Daoy (cell line): ENCODE results near the gene ACP2. TPM values are rescaled to one million over a fixed set of nuclear protein-coding genes. Genes with fewer than 3 reads are reported as not detected.

Experiments used
- DNase-seq: peaks from one replicate; pipeline ENCODE4 v3.0.0-alpha.2; 2015; ENCODE audit warnings: low read depth
- total RNA-seq: library from RNA; depleted of rRNA; stranded (reverse); fragments of >200 nt; shearing (Covaris generic); gene quantifications from 2 replicates; pipeline ENCODE4 v1.2.3, GENCODE V29; 2014; rRNA removed

Gene ACP2, protein sequence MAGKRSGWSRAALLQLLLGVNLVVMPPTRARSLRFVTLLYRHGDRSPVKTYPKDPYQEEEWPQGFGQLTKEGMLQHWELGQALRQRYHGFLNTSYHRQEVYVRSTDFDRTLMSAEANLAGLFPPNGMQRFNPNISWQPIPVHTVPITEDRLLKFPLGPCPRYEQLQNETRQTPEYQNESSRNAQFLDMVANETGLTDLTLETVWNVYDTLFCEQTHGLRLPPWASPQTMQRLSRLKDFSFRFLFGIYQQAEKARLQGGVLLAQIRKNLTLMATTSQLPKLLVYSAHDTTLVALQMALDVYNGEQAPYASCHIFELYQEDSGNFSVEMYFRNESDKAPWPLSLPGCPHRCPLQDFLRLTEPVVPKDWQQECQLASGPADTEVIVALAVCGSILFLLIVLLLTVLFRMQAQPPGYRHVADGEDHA
- 18.2 and 33.8 TPM in 2 replicates for total RNA-seq

DNA sequence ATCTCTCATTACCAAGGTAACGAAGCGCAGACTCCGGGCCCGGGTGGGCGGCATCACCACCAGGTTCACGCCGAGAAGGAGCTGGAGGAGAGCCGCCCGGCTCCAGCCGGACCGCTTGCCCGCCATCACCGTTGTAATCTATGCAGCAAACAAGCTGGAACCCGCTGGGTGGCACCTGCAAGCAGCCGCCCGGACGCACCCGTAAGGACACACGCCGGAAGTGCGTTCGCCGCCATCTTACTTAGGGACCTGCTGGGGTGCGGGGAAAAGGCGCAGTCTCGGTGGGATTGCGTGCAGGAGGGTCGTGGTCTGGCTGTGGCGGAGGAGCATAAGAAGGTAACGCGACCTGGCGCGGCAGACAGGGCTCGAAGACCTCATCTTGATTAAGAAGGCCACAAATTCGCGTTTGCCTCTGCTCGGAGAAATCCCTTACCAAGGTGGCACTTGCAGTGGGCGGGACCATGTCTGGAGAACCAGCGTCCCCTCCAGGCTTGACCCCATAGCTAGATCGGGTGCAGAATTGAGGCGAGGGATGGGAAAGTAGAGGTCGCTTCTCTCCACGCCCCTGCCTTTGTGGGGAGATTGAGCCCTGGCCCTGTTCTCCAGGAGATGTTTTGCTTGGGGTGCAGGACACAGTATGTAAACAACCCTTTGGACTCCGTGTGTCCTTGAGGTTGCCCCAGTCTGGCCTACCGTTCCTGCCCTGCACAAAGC is at the start of gene ACP2:
Gene ACP2 (minus strand): TSS at position 151 of the 714 bp plus-strand sequence. CDS start 25 bp downstream, at position 126.
- DNase-seq = peak; percentile 88

DNA sequence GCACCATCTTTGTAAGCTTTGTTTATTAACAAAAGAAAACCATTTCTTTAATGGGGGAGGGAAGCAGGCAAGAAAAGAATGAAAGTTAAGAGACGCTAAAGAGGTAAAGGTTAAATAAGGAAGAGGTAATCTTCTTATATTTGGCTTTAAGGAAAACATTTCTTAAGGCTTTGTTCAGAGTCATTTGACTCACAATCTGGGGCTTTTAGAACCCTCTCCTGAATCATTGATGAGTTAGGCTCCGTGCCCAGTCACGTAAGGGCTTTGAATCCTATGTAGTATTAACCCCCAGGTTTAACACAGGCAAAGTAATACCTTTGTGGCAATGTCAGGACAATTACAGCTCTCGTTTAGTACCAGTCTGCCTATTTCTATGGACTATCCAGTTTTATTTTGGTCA is 47.4 kb upstream of the ACP2 start:
- no peak for DNase-seq

DNA sequence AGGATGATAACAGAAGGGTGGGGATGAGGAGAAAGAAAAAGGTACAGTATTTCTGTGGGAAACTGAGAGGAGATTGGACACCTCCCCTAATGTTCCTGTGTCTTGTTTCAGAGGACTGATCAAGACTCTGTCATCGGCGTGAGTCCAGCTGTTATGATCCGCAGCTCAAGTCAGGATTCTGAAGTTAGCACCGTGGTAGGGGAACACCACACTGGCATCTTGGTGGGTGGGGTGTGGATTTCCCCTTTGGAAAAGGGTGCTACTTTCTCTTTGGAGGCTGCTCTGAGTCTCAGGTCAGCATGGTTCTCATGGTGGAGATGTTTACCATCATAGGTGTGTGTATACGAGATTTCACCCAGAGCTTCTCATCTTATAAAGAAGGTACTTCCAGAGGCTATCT is 46.8 kb upstream of the ACP2 start:
- DNase-seq = no peak

DNA sequence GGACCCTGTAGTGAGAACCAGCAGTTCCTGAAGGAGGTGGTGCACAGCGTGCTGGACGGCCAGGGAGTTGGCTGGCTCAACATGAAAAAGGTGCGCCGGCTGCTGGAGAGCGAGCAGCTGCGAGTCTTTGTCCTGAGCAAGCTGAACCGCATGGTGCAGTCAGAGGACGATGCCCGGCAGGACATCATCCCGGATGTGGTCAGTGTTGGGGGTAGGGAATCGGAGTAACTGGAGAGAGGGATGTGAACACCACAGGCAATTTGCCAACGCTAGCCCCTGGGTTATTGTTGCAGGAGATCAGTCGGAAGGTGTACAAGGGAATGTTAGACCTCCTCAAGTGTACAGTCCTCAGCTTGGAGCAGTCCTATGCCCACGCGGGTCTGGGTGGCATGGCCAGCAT is 41.2 kb upstream of the ACP2 start:
- DNase-seq = no peak

DNA sequence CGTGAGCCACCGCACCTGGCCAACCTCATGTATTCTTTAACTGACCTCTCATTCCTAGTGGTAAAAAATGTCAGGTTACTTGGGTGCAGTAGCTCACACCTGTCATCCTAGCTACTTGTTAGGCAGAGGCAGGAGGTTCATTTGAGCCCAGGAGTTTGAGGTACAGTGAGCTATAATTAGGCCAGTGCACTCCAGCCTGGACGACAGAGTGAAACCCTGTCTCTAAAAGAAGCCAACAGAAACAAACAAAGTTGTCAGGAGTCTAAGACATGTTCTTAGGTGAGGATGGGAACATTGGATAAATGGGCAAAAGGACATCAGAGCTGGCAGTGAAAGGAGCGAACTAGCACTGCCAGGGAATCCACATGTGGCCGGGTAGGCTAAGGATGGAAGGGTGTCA is 39.5 kb upstream of the ACP2 start:
- DNase-seq = no peak

DNA sequence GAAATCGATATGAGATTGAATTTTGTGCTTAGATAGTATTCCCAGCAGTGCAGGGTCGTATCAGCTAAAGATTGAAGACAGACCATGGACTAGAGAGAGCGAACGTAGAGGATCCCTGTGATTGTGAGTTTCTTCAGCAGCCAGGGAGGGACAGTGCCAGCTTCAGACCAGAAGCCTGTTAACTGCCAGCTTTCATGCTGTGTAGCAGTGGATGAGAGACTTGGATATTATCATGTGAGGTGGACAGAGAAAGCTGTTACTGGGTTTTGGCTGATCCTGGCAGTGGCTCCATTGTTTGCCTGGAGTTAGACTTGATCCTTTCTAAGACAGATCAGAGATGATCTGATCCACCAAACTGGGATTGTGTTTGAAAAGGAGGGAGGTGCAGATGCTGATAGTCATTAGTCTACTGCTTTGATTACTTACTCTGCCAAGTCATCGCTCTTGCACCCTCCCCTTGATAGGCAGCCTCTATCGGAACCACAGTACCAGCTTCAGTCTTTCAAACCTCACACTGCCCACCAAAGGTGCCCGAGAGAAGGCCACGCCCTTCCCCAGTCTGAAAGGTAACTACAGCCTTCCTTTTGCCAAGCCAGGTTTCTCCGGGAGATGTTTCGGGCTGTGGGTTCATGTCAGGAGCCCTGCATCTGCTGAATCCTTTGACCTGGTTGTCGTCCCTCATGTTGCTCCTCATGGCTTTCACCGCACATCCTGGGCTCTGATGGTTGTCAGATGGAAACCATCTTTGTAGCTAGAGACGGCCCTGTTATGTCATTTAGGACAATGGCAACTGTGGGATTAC is 37.6 kb upstream of the ACP2 start:
- DNase-seq = no peak

DNA sequence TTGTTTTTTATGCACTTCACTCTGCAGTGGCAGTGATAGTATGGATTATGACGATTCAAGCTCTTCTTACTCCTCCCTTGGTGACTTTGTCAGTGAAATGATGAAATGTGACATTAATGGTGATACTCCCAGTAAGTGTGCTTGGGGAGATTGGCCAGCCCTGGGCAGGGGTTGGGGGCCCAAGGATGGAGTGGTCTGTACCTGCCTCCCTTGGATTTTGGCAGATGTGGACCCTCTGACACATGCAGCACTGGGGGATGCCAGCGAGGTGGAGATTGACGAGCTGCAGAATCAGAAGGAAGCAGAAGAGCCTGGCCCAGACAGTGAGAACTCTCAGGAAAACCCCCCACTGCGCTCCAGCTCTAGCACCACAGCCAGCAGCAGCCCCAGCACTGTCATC is 35.5 kb upstream of the ACP2 start:
- no peak for DNase-seq

DNA sequence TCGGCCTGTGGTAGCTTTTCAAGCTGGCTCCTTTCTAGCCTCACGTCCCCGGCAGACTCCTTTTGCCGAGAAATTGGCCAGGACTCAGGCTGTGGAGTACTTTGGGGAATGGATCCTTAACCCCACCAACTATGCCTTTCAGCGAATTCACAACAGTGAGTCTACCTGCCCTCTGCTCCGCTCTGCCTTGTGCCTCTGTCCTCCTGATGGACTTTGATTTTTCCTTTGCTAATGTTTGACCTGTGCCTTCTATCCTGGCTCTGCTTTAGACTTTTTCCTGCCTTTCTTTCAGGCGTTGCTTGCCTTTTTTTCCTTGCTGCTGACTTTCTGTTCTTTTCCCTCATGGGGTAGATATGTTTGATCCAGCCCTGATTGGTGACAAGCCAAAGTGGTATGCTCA is 33.8 kb upstream of the ACP2 start:
- DNase-seq = no peak

DNA sequence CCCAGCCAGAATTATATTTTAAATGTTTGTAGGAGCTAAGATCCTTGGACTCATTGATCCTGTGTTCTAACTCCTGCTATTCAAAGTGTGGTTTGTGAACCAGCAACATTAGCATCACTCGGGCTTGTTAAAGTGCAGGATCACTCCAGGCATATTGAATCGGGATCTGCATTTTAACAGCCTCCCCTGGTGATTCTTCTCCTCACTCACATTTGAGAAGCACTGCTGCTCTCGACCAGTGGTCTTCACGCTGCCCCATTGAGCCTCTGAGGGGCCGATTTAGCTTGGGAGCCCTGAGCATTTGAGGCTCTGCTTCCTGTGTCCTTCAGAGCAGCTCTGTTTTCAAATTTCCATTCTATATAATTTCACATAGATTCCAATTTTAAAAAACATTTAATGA is 32.2 kb upstream of the ACP2 start:
- DNase-seq = no peak

DNA sequence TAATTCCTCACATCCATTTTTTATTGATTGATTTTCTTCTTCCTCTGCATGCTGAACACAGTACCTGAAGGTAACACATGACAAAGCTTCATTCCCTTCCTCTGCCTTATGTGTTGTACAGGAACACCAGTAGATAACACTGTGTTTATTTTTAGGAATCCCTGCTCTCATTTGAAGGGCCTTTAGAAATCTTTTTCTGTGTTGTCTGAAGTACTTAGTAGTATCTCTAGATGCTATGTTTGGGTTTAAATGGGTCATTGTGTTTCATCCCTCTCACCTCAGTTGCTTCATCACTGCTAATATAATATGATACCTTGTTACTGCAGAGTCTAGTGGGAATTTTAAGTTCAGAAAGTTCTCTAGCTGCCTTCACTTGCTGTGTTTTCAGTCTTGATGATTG is 31.5 kb upstream of the ACP2 start:
- DNase-seq = no peak

DNA sequence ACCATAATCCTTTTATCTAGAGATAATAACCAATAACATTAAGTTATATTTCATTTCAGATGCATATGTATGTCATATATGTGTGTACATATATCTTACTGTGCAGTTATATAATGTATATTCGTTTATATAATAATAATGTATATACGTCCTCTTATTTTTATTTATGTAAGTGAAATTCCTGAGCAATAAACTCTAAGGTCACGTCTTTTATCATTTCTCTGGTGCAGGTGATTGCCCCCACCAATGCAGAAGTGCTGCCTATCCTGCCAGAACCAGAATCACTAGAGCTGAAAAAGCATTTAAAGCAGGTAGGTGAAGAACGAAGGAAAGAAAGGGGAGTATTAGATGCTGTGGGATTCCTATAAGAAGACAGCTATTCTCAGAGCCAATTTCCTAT is 30.2 kb upstream of the ACP2 start:
- no peak for DNase-seq

DNA sequence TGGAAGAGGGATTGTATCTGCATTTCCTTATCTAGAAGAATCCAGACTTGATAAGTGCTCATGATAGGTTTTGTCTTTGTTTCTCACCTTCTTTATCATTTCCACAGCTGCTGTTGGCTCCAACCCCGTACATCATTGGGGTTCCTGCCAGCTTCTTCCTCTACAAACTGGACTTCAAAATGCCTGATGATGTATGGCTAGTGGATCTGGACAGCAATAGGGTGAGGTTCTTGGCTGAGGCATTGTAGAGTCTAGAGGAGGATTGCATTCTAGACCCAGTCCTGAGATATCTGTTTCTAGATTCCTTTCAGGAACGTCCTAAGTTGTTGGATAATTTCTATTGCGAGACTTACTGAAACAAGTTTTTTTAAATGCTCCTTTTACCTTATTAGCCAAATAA is 29.4 kb upstream of the ACP2 start:
- DNase-seq = no peak

DNA sequence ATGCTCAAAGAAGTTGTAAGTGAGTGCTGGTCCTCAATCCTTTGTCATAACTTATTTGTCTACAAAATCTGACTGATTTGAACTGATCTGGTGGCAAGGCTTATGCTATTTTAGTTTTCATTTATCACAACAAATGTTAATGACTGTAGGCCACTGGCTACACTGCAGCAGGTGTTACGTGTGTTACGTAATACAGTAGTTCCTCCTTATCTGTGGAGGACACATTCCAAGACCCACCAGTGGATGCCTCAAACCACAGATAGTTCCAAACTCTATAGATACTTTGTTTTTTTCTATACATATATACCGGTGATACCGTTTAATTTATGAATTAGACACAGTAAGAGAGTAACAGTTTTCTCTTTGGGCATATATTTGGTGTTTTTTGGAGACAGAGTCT is 28.3 kb upstream of the ACP2 start:
- DNase-seq = no peak

DNA sequence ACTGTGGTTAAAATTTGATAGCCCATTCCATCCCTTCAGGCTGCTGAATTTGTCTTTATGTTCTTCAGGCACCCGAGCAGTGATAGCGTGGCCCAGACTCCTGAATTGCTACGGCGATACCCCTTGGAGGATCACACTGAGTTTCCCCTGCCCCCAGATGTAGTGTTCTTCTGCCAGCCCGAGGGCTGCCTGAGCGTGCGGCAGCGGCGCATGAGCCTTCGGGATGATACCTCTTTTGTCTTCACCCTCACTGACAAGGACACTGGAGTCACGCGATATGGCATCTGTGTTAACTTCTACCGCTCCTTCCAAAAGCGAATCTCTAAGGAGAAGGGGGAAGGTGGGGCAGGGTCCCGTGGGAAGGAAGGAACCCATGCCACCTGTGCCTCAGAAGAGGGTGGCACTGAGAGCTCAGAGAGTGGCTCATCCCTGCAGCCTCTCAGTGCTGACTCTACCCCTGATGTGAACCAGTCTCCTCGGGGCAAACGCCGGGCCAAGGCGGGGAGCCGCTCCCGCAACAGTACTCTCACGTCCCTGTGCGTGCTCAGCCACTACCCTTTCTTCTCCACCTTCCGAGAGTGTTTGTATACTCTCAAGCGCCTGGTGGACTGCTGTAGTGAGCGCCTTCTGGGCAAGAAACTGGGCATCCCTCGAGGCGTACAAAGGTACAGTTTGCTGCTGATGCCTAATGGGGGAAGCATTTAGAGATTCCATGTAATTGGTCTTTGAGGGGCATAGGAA is 26.1 kb upstream of the ACP2 start:
- no peak for DNase-seq

DNA sequence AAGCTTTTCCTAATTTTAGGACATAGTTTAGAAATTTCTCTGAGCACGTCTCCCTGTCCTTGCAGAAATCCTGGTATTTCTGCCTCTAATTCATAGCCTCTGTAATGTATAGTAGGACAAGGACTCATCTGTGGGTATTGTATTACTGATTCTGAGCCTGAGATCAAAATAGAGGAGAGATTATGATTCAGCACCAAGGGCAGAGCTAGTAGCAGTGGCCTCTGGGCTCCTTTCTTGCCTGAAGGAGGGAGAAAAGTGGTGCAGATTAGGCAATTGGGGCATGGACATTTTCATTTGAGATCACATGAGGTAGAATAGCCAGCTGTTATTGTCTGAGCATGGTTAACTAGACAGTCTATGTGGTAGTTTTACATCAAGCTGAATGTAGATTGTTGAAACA is 24.1 kb upstream of the ACP2 start:
- DNase-seq = no peak

DNA sequence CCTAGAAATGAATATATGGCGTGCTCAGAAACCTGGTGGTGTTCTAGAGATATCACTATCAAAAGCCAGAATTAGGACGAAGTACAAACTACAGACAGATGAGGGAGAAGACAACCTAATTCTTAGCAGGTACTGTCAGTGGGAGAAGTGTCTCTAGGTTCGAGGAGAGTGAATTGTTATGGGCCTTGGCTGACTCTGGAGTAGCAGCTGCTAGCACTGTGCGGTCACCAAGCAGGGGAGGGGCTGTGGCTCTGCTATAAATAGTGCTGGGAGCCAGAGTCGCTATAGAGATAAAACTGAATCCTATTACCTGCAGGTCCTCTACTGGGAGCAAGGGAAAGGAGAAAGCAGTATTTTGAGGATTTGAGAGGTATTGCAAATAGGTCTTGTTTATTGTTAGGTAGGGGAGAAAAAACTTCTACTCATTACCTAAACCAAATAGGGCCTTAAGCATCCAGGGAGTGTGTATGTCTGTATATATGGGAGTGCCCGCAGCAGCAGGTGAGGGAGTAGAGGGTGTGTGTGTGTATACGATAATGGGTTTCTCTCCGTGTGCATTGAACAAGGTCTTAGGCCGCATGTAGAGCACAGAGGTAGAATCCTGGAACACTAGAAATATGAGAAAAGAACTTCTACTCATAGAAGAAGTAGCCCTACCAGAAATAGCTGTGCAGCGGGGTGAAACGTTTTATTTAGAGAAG is 23.5 kb upstream of the ACP2 start:
- no peak for DNase-seq

DNA sequence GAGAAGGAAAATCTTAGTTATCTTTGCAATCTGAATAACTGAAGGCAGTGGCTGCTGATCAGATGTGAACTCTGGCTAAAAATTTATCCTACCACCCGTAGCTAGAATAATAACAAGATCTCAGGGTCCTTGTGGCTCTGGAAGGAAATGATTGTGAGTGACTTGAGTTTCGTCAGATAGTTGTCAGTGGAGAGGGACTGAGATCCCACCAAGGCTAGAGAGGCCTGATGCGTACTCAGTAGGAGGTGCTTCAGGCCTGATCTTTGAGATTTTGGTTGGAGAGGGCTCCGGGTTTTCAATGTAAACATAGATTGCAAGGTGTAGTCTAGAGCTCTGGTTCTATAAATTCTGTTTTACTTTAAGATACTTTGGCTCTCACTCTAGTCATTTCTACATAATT is 22.7 kb upstream of the ACP2 start:
- DNase-seq = no peak

DNA sequence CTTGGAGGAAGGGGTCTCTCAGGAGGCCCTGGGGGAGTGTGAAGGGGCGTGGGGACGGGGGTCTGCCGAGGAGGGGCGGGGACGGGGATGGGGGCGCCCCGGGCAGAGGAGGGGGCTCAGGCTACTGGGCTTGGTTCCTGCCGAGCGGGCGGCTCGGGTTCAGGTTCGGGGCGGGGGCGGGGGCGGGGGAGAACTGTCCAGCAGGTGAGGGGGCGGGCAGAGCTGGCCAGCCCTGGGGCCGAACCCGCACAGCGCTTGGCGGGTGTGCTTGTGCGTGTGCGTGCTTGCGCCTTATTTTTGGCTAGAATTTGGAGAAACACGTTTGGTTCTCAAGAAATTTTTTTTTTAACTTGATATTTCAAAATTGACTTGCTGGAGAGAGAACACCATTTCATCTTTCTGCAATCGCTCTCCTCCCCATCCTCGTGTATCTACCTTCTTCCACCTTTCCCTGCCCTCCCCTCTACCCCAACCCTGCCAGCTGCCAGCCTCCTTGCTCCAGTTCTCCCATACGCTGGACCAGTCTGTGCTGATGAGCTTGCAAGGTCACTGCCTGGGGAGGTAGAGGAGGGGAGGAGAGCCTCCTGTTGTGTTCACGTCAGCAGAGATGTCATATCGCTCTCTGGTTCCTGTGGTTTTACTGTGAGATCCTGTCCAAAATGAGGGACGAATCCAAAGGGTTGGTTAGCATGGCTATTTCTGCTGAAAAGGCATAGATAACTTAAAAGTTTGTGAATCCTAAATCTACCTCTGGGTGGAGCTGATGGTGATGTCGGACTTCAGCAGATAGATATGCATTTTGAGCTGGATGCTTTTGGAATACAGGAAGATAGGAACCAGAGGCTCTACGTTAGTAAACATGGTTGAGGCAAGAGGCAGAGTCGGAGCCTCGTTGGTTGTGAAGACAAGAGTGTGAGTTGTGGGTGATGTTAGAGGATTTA is 22.0 kb upstream of the ACP2 start:
- peak; percentile 36 for DNase-seq

DNA sequence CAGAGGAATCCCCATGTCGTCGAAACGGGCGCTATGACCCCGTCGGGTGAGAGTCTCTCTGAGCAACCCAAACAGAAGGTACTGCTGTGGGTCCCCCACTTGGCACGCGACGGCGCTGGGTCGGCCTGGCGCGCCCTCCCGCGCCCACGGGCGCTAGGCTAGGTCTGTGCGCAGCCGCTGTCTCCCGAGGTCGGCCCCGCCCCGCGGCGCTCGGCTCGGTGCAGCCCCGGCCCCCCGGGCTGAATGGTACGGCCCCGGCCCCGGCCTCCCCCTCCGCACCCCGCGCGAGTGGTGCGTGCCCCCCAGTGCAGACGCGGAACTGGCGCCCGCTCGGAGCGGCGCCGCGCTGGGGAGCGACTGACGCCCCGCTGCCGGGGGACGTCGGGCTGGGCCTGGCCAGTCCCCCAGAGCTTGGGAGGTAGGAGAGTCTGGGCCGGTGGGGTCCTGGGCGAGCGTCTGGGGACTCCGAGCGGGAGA is 21.3 kb upstream of the ACP2 start, which contains the start of gene MADD:
Gene MADD (plus strand): TSS at position 305 of the 477 bp plus-strand sequence.
- DNase-seq = peak; percentile 85
